GM18907 (cell line): ENCODE measurements around the gene STK32B.

Experiments used
- ATAC-seq: cut with Tn5 transposase; IDR thresholded peaks from one replicate; pipeline ENCODE4 v1.9.1; 2021; ENCODE audit warnings: mild to moderate bottlenecking, moderate library complexity; ENCODE audit not compliant: unreplicated experiment

Gene STK32B

DNA sequence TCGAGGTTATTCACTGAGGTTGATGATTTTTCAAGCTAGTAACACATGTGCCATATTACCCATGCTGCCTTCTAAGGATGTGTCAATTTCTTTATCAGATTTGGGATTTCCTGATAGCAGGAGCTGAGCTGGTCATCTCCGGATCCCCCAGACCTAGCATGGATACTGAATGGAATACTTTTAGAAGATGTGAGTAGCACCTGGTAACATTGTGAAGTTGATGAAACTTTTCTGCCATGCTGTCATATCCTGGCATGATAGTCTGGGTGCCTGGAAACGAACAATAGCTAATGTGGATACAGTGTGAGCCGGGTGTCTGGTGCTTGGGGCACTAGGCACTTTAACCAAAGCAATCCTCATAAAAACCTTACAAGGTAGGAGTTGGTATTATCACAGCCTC, 21.1 kb upstream of the STK32B start:
- ATAC-seq: no peak

DNA sequence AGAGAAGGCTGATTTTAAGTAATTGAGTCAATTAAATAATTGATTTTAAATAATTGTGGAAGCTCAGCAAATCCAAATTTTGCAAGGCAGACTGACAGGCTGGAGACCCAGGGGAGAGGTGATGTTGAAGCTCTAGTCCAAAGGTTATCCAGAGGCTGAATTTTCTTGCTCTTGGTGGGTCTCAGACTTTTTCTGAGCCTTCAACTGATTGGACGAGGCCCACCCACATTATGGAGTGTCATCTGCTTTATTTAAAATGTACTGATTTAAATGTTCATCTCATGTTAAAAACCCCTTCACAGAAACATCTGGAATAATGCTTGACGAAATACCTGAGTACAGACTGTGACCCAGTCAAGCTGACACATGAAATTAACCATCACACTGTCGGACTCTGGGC, 20.4 kb upstream of the STK32B start:
- no peak for ATAC-seq

DNA sequence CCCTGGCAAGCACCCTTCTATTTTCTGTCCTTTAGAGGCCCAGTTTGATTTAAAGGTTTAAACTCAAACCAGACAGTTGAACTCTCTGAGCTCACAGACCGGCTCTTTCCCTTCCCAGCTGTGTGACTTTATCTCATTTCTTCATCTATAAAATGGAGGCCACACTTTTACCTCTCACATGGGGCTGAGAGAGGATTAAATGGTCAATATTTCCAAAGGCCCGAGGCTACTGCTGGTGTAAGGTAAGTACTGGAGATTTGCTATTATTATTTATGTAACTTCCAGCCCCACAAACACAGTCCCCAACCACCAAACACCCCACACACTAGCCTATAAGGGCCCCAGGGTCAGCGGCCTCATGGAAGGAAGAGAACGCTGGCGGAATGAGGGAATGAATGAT, 18.5 kb upstream of the STK32B start:
- no peak for ATAC-seq

DNA sequence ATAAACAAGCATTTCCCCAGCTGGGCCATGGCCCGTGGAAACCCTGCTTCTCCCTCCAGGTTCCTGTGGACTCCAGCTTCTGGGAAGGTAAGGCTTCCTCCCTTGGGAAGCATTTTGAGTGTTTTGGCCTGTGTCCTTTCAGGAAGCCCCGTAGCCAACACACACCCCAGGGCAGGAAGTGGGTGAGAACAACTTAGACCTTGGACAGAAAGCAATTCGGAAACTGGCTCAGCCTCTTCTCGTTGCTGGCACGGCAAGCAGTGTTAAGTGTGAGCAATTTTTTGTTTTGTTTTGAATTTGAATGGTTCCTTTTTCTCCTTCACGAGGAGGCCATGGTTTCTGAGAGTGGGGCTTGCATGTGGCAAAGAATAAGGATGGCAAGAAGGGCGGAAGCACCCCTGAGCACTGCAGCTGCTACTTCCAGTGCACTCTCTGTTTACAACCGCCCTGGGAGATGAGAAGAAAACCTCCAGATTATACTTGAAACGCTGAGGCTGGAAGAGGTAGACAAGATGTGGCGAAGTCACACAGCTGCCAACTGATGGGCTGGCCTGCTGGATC, 17.9 kb upstream of the STK32B start:
- ATAC-seq: no peak

DNA sequence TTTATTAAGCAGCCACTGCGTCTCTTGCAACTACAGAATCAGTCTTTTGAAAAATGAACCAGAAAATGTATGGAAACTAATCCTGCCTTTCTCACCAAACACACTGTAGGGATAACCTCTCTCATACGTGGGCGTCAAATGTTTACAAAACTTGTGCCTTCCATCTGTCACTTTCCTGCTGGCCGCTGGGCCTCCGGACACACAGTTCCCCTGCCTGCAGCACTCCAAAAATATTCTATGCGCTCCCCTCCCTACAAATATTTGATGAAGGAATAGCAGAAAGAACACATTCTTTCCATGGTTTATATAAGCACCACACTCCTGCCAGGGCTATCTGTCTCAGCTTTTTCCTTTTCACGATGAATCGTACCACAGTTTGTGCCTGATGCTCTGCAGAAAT, 17.1 kb upstream of the STK32B start:
- ATAC-seq: no peak

DNA sequence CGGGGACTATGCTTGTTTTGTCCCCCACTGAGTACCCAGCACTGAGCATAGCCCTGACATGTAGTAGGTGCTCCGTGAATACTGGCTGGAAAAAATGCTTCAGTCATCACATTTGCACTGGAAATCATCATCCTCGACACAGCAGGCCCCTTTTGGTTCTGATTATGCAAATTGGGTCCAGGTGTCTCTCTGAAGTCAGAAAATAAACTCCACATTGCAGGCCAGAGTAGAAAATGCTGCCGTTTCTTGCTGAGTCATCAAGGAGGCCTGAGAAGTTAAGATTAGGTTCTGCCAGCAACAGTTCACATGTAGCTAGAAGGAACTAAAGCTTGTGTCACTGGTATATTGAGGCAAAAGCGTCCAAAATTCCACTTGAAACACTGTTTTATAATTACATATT, 15.0 kb upstream of the STK32B start:
- no peak for ATAC-seq

DNA sequence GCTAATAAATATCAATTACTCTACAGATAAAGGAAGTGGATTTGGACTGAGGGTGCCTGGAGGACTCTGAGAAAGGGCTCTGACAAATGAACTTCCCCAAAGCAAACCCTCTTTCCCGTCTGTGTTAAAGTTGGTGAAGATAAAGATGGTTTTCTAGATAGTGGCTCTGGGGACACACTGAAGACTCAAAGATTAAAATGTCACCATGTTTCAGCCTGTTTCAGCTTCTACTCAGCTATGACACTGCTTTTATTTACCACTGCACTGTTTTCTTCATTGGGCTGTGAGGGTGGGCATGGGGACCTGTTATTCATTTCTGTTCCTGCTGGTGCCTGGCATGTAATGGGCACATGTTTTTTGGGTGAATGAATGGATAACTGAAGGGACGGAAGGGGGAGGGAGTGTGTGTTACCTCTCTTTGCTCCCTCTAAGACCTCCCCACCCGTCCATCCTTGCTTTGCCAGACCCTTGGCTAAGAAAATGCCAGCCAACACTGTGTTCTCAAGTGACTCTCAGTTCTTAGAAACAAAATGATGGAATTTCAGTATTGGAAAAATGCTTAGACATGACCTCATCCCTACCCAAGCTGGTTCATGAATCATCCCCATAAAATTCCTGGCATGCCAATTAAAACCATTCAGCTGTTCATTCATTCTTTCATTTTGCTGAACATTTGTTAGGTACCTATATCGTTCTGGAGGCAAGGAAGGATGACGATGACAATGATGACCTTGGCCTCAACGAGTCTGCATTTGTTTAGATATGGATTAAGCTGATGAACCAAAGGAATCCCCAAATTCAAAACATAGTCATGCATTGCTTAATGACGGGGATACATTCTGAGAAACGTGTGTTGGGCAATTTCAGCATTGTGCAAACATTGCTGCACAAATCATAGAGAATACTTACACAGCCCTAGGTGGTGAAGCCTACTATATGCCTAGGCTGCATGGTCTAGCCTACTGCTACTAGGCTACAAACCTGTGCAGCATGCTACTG, 13.4 kb upstream of the STK32B start:
- ATAC-seq: no peak

DNA sequence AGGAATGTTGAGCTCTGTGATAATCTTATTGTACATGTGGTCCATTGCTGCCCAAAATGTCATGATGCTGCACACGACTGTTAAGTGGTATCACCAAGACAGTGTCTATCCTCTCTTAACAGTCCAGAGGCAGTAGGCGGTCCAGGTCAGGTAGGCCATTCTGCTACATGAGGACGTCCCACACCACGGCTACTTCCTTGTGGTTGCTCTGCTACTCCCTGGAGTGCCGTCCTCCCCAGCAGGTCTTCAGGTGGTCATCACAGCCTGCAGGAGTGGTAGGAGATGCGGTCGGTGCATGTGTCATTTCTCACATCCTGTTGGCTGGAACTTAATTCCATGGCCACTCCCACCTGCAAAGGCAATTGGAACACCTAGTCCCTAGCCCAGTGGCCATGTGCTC, 11.5 kb upstream of the STK32B start:
- ATAC-seq: no peak

DNA sequence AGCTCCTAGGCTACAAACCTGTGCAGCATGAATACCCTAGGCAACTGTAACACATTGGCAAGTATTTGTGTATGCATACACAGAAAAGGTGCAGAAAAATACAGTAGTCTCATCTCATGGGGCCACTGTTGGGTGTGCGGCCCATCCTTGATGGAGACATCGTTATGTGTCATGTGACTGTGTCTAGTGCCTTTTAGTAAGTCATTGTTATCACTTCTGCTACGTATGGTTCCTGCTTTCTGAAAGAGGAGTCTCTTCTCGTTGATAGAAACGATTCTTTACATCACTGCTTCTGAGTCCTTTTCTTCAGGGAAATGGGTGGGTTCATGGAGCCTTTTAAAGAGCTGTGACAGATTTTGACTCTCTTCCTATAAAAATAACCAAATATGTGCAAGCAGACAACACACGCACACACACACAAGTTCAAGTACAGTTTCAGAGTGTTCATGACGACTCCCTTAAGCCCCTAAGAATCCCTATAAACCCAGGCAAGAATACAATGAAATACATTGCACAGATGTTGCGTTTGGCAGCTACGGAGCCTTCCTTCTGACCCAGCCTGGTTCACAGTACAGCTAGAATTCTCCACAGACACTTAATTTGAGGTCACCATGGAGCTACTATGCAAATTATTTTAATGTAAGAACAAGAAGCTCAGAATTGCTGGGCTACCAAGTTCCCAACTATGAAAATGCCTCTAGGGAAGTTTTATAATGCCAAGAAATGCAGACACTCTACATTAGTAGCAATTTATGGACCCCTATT, 10.2 kb upstream of the STK32B start:
- ATAC-seq: no peak

DNA sequence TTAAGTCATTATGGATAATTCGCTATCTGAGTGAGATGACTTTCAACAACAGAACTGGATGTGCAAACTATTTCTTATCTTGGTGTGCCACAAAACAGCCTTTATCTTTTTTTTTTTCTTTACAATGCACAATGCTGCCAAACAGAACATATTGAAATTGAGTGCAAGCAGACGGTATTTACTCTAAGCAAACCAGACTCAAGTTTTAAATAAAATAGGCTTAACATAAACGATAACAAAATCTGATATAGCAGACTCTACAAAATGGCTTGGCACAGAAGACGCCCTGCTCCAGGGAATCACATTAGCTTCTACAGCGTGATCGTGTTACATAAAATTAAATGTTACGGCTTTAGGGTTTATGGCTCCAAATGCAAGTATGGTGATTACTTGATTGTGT, 9.6 kb upstream of the STK32B start:
- ATAC-seq: no peak

DNA sequence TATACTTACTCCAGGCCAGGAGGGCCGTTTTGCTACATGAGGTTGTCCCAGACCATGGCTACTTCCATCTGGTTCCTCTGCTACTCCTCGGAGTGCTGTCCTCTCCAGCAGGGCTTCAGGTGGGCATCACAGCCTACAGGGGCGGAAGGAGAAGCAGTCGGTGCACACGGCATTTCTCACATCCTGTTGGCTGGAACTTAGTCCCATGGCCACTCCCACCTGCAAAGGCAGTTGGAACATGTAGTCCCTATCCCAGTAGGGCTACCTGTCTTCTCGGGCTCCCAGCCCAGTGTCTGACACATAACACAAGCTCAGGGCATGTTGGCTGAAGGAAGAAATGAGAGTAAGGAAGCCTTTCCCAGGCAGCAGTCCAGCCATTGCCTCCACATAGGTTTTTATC, 7.7 kb upstream of the STK32B start:
- no peak for ATAC-seq

DNA sequence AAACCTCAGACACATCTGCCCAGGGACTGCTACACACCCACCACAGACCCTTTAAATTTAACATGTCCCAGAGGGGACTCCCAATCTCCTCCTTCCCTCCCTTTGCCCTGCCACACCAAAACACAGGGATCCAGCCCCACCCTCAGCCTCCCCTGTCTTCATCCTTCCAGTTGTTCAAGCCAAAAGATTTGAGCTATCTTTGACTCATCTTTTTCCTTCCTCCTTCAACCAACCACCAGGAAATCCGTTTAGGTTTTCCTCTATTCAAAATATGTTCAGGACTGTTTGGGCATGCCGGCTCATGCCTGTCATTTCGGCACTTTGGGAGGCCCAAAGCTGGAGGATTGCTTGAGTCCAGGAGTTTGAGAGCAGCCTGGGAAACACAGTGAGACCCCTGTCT, 6.9 kb upstream of the STK32B start:
- no peak for ATAC-seq

DNA sequence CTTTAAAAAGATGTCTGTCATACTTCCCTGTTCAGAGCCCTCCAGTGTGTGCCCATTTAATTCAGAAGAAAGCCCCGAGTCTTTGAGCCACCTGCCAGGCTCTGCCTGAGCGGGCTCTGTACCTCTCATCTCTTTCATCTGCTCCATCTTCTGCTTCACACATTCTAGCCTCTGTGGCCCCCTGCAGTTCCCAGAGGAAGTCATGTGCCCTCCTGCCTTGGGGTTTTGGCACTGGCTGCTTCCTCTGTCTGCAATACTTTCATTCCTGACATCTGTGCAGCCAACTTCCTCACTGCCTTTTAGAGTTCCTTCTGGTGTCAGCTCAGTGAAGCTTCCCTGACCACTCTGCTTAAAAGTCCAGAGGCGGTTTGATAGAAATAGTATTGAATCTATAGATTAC, 6.2 kb upstream of the STK32B start:
- no peak for ATAC-seq

DNA sequence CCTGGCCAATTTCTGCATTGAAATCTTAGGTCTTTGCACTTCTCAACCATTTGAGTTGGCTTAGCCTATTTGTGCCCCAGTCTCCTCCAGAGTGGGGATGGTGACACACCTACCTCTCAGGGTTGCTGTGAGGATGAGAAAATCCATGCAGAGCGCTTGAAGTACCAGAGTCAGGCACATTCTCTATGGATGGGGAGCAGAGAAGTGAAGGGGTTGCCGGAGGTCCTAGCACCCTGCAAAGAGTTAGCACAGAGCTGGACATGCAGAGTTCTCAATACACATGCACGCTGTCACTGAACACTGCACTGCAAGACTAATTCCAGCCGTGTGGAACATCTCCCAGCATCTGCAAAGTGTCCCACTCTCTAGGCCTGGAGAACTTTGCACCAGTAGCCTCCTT, 2.6 kb upstream of the STK32B start:
- ATAC-seq: no peak

DNA sequence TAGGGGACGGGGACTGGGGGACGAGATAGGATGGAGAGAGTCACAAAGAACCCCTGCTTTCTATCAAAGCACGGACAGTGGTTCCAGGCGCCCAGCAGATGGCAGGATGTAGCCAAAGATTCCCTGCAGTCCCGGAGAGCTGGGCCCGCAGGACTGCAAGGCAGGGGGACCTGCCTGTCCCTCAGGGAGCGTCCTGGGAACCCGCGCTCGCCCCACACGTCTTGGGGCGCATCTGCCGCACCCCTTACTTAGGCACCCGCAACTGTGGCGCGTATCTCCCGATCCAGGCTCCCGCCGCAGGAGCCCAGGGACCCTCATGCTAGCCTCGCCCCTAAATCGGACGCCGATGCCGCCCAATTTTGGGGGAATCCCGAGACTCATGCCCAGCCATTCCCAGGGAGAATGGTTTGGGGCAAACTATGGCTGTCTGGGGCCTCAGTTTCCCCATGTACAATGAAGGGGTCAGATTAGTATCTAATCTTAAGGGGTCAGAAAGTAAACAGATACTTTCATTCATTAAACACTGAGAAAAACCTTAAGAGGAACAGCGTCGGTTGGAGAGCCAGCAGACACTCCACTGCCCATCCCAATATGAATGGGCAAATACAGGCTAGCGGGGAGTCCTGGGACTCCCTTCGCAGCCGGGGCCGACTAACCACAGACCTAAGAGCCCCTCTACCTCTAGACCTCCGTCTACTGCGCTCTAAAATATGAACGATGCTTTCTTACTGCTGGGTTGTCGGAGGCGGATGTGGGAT, 581 bp upstream of the STK32B start:
- peak; percentile 69 for ATAC-seq

DNA sequence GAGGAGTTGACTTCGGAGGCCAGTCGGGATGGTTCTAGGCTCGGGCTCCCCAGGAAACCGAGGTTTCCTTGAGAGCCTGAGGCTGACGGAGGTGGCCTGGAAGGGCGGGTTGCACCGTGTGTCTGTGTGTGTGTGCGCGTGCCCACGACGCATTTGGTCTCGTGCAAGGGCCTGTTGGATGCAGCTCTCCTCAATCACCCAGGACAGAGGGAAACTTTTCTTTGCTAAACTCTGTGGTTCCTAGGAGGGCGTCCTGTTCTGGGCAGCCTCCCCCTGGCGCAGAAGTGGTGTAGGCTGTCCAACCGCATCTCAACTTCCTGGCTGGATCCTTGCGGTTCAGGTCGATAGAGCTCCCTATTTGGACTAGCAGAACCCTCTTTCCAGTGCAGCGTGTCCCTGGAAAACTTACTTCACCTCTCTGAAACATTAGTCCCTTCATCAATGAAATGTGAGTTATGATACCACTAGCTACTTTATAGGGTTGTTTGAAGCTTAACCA, 973 bp downstream of the STK32B start:
- no peak for ATAC-seq

DNA sequence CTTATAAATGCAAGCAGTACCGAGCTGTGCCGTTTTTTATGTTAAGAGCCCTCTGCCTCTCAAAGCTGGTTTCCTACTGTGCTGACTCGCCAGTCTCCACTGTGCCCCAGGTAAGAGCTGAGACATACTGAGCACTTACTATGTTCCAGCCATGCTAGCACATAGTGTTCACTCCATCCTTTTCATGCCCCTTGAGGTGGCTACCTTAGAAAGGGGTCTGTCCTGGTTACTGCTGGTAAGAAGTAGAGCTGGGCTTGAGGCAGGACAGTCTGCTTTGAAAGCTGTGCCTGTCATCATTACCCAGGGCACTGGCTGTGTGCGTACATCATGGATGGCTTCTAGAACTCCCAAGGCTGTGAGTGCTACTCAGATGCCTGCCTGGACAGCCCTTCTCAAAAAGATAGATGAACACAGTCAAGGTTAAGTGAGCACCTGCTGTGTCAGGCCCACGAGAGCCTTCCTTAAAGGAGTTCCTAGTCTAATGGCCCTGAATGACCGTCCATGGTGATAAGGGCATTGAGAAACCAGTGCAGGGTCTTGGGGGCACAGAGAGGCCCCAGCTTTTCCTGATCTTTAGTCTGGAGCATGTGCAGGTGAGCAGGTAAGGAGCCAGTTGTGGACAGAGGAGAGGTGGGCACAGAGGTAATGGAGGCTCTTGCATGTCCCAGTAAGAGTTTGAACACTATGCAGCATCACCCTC, 1.6 kb downstream of the STK32B start:
- ATAC-seq: no peak

DNA sequence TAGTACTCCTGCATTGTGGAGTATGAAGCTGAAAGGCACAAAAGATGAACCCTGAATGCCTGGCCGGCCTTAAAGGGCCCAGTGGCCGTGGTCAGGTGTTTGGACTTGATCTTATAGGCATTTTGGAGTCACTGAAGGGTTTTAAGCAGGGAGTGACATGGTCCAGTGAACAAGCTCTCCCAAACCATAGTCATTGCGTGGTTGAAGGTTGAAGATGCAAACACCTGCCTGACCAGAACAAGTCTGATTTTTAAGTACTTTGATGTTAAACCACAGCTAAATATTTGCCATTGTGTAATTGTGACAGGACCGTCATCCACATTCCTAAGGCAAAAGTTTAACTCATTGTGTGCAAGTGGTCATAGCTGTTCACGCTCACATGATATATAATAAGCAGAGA, 3.3 kb downstream of the STK32B start:
- ATAC-seq: no peak

DNA sequence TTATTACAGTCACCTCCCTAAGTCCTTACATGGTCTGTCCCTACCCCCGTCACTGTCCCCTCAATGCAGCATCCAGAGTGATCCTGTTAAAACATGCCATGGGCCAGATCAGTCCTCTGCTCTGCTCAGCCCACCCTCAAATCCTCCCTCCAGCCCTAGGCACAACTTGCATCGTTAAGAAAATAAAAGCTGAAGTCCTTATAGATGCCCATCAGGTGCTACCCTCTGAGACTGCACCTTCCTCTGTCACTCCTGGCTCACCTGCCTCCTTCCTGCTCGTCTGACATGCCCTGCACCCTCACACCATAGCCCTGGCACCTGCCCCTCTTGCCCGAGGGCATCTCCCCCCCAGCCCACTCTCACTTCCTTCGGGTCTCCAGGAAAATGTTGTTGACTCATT, 4.1 kb downstream of the STK32B start:
- no peak for ATAC-seq

DNA sequence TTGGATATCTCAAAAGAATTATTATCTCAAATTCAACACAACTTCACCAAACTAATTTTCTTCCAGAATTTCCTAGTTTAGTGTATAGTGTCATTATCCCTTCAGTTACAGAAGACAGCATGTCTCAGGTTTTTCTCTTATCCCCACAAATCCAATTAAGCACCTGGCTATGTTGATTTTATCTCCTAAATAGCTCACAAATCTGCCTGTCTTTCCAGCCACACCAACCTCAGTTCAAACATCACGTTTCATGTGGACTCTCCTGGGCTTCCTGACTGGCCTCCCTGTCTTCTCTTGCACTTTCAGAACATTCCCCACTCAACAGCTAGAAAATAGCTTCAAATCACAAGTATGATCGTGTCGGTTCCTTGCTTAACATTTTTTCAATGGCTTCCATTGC, 14.8 kb downstream of the STK32B start:
- ATAC-seq: no peak
